K562 (cell line): ENCODE results near the gene ENTREP3. TPM values are rescaled to one million over a fixed set of nuclear protein-coding genes. Genes with fewer than 3 reads are reported as not detected.

ENCODE experiments used
- CREM ChIP-seq: IDR thresholded peaks from 2 replicates; pipeline ENCODE4 v1.6.1; 2014; ENCODE audit warnings: antibody characterized with exemption, low read depth
- DDX20 ChIP-seq: fragments of 450-650 bp; IDR thresholded peaks from 2 replicates; pipeline ENCODE4 v1.6.1; 2016; ENCODE audit warnings: missing genetic modification characterization, low read depth, mild to moderate bottlenecking, missing compliant biosample characterization, moderate library complexity
- HES1 ChIP-seq: fragments of 450-650 bp; IDR thresholded peaks from 2 replicates; pipeline ENCODE4 v1.6.1; 2016; ENCODE audit warnings: low read depth, mild to moderate bottlenecking, moderate library complexity
- KLF13 ChIP-seq: fragments of 450-650 bp; IDR thresholded peaks from 2 replicates; pipeline ENCODE4 v1.6.1; 2016; ENCODE audit warnings: missing genetic modification characterization, low read depth, mild to moderate bottlenecking, missing compliant biosample characterization, moderate library complexity, borderline replicate concordance
- KLF6 ChIP-seq: fragments of 250-450 bp; sonication (Bioruptor Pico); IDR thresholded peaks from 2 replicates; pipeline ENCODE4 v1.4.0; 2020; ENCODE audit warnings: mild to moderate bottlenecking, moderate library complexity, borderline replicate concordance
- MCM5 ChIP-seq: fragments of 450-650 bp; IDR thresholded peaks from 2 replicates; pipeline ENCODE4 v1.6.1; 2016; ENCODE audit warnings: low read depth
- MLLT1 ChIP-seq, 2 experiments: fragments of 450-650 bp; IDR thresholded peaks; 2 replicates each; pipeline ENCODE4 v1.6.1; 2016
- MXI1 ChIP-seq: IDR thresholded peaks from 2 replicates; pipeline ENCODE4 v1.6.1; 2011; ENCODE audit warnings: low read depth, mild to moderate bottlenecking, improper control_type of control experiment, low read length
- MYC ChIP-seq, 2 experiments: fragments of 250-450 bp in 1 of 2; sonication (Bioruptor Pico) in 1 of 2; IDR thresholded peaks; 2 replicates each; pipeline versions ENCODE4 v1.5.1 to v1.6.1; 2012 to 2021; ENCODE audit warnings: low read depth in 2 of 2, borderline replicate concordance in 1 of 2, improper control_type of control experiment in 1 of 2, low read length in 1 of 2, mild to moderate bottlenecking in 1 of 2, moderate library complexity in 1 of 2
- PHB ChIP-seq: fragments of 250-450 bp; sonication (Bioruptor Pico); IDR thresholded peaks from 2 replicates; pipeline ENCODE4 v1.5.0; 2021
- PHF20 ChIP-seq: fragments of 450-650 bp; IDR thresholded peaks from 2 replicates; pipeline ENCODE4 v1.6.1; 2018; ENCODE audit not compliant: partially characterized antibody
- PPARD ChIP-seq: fragments of 250-450 bp; sonication (Bioruptor Pico); IDR thresholded peaks from 2 replicates; pipeline ENCODE4 v1.8.0; 2022; ENCODE audit warnings: inconsistent platforms, mild to moderate bottlenecking, moderate library complexity
- PRMT5 ChIP-seq: sonication (generic); formaldehyde crosslinking; IDR thresholded peaks from 2 replicates; pipeline ENCODE4 v1.5.0; 2020; ENCODE audit warnings: missing genetic modification reagents
- PTBP1 ChIP-seq: fragments of 200-400 bp; formaldehyde crosslinking; IDR thresholded peaks from 2 replicates; pipeline ENCODE4 v1.6.1; 2017; ENCODE audit warnings: low read depth, low read length
- SAFB2 ChIP-seq: fragments of 200-400 bp; formaldehyde crosslinking; IDR thresholded peaks from 2 replicates; pipeline ENCODE4 v1.6.1; 2018; ENCODE audit warnings: borderline replicate concordance, low read length, low read depth, moderate library complexity; ENCODE audit not compliant: severe bottlenecking
- SAP30 ChIP-seq: fragments of 200-600 bp; sonication (generic); IDR thresholded peaks from 2 replicates; pipeline ENCODE4 v1.6.1; 2012; ENCODE audit warnings: borderline replicate concordance, low read depth, mild to moderate bottlenecking, moderate library complexity, low read length, control low read depth, inconsistent platforms; ENCODE audit not compliant: insufficient read depth, poor library complexity, severe bottlenecking
- STAG1 ChIP-seq: sonication (generic); formaldehyde crosslinking; IDR thresholded peaks from 2 replicates; pipeline ENCODE4 v1.5.0; 2020; ENCODE audit warnings: missing genetic modification reagents, borderline replicate concordance
- THRB ChIP-seq: fragments of 450-650 bp; formaldehyde crosslinking; conservative IDR thresholded peaks from 2 replicates; pipeline ENCODE4 v1.4.0; 2022; ENCODE audit warnings: mild to moderate bottlenecking, missing genetic modification characterization
- ZFP36 ChIP-seq: fragments of 150-350 bp; IDR thresholded peaks from 2 replicates; pipeline ENCODE4 v1.6.1; 2018; ENCODE audit warnings: low read length, low read depth; ENCODE audit not compliant: partially characterized antibody
- ZKSCAN1 ChIP-seq: fragments of 150-350 bp; IDR thresholded peaks from 2 replicates; pipeline ENCODE4 v1.6.1; 2016; ENCODE audit warnings: low read depth, low read length
- ZNF3 ChIP-seq: fragments of 250-450 bp; sonication (Bioruptor Pico); IDR thresholded peaks from 2 replicates; pipeline ENCODE4 v1.5.0; 2021; ENCODE audit warnings: mild to moderate bottlenecking, moderate library complexity
- polyA plus RNA-seq, 8 experiments: library from polyadenylated mRNA; depleted of rRNA in 4 of 8; stranded (reverse) in 5 of 8; unstranded in 3 of 8; fragments of >200 nt; fragmentation: Nextera tagmentation in 2 of 8; fragmentation: Illumina TruSeq in 1 of 8; extraction: Ambion mirVana in 2 of 8; extraction: Trizol in 1 of 8; gene quantifications; 2 replicates each; pipeline versions ENCODE4 v1.2.1 to v1.2.3, GENCODE V29; 2011 to 2014; ENCODE audit warnings: inconsistent platforms in 1 of 8, missing spikeins in 1 of 8
- total RNA-seq, 7 experiments: library from RNA; depleted of rRNA in 6 of 7; stranded (reverse); fragments of >200 nt in 6 of 7; fragmentation: Illumina TruSeq in 2 of 7; extraction: Trizol in 2 of 7; gene quantifications; 2 replicates each; pipeline versions ENCODE4 v1.2.1 to v1.2.3, GENCODE V29; 2011 to 2021; ENCODE audit warnings: low replicate concordance in 1 of 7

Gene ENTREP3
- total and polyA plus RNA-seq, 9 of the 15 experiments (the other 6 are each of a cell fraction or from before 2014, with no cell fraction given) = 1.9 to 41.8 (median 5.9) TPM

- no peak for TF ChIP-seq PPARD (CRISPR knock-in tag)
- TF ChIP-seq THRB (CRISPR knock-in tag) = no peak
- TF ChIP-seq KLF13 (tag) = no peak
- TF ChIP-seq PHF20 = no peak
- no peak for TF ChIP-seq DDX20
- TF ChIP-seq CREM = peak; percentile 34; the same call in 1 of the 2 replicates
- no peak for TF ChIP-seq MYC (IDR thresholded peaks at IDR 0.05; ENCODE audit: low read depth, low read length)
- no peak for TF ChIP-seq MYC (CRISPR knock-in tag; IDR thresholded peaks at IDR 0.05; ENCODE audit: borderline replicate concordance, low read depth)
- TF ChIP-seq MLLT1 (IDR thresholded peaks at IDR 0.05) = no peak
- no peak for TF ChIP-seq ZKSCAN1
- TF ChIP-seq MCM5 = no peak
- TF ChIP-seq KLF6 (CRISPR knock-in tag) = no peak
- TF ChIP-seq MXI1 = 0 out of 2 replicates have a peak, but pooled peaks have one; percentile 30
- no peak for TF ChIP-seq SAFB2
- TF ChIP-seq ZFP36 = no peak
- TF ChIP-seq ZNF3 (CRISPR knock-in tag) = no peak
- peak; percentile 49 for TF ChIP-seq SAP30
- TF ChIP-seq PRMT5 = peak; percentile 85; the same call in 1 of the 2 replicates
- no peak for TF ChIP-seq HES1
- TF ChIP-seq PTBP1 = no peak
- no peak for TF ChIP-seq PHB (CRISPR knock-in tag)
- peak; percentile 5; the same call in 1 of the 2 replicates for TF ChIP-seq STAG1 (CRISPR knock-in tag)
Observed at GRCh38 chr1:155277902-155278688, 22.8 kb upstream of the ENTREP3 start (continued).
